ENCODE measurements around the gene LRRC66.
A peak's percentile ranks its signal among the peaks of the same experiment; 100 is the strongest.

Gene LRRC66

DNA sequence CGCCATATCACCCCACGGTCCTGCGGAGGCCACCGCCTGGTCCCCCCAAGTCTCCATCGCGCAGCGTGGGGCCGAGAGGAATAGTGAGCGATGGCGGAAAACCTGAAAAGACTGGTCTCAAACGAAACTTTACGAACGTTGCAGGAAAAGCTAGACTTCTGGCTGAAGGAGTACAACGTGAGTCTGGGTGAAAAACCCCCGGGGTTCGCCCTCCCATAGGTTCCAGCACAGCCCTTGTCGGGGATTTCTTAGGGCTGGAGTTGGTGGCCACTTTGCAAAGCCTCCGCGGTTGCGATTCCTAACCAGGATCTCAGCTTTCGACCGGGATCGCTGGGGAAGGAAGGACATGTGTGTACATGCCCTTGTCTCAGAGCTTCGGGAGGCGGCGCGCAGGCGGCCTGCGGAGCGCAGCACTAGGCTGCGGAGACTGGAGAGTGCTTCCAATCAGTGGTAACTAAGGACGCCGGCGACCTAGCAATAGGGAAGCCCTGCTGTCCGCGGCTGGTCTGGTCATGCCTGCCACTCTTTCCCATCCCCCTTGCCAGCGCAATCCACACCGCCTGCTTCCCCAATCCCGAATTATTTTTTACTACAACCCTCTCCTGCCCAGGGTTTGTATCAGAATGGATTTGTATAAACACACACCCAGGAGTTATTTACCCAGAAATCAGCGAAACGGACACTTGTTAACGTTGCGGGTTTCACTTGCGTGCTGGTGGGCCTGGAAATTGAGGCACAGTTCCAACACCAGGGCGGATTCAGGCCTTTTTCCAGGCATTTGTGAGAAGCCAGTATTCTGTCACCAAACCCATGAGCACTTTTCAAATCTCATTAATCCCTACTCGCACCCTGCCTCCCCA is 31.7 kb upstream of the LRRC66 start:
- TF ChIP-seq, protein P1, sequence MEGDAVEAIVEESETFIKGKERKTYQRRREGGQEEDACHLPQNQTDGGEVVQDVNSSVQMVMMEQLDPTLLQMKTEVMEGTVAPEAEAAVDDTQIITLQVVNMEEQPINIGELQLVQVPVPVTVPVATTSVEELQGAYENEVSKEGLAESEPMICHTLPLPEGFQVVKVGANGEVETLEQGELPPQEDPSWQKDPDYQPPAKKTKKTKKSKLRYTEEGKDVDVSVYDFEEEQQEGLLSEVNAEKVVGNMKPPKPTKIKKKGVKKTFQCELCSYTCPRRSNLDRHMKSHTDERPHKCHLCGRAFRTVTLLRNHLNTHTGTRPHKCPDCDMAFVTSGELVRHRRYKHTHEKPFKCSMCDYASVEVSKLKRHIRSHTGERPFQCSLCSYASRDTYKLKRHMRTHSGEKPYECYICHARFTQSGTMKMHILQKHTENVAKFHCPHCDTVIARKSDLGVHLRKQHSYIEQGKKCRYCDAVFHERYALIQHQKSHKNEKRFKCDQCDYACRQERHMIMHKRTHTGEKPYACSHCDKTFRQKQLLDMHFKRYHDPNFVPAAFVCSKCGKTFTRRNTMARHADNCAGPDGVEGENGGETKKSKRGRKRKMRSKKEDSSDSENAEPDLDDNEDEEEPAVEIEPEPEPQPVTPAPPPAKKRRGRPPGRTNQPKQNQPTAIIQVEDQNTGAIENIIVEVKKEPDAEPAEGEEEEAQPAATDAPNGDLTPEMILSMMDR (conservative IDR thresholded peaks at IDR 0.05): no peak
- H3K27ac ChIP-seq: no peak overlapping the region

GRCh38 chr4:52051213-52051614 is 31.1 kb upstream of the LRRC66 start, which contains the start of gene SPATA18:
TSS of gene SPATA18 (plus strand) at chr4:52051304. CDS start at chr4:52051705, 401 bp downstream.
- TF ChIP-seq, protein P1 (conservative IDR thresholded peaks at IDR 0.05): no peak

DNA sequence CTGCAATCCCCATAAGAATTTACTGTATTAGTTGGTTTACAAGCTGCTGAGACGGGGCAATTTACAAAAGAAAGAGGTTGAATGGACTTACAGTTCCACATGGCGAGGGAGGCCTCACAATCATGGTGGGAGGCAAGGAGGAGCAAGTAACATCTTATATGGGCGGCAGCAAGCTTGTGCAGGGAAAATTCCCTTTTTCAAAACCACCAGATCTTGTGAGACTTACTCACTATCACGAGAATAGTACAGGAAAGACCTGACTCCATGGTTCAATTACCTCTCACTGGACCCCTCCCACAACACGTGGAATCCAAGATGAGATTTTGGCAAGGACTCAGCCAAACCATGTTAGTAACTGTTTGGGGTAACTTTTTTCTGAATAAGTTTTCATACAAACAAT is 29.1 kb upstream of the LRRC66 start:
- TF ChIP-seq, protein P1 (conservative IDR thresholded peaks at IDR 0.05): no peak
- no peak overlapping the region for H3K27ac ChIP-seq

More at GRCh38 chr4:52051213-52051614, 31.1 kb upstream of the LRRC66 start, which contains the start of gene SPATA18:
- H3K27ac ChIP-seq: no peak within 1 kb of the TSS

GRCh38 chr4:52045028-52045427 is 24.9 kb upstream of the LRRC66 start:
- TF ChIP-seq, protein P1 (conservative IDR thresholded peaks at IDR 0.05): no peak
- no peak overlapping the region for H3K27ac ChIP-seq

DNA sequence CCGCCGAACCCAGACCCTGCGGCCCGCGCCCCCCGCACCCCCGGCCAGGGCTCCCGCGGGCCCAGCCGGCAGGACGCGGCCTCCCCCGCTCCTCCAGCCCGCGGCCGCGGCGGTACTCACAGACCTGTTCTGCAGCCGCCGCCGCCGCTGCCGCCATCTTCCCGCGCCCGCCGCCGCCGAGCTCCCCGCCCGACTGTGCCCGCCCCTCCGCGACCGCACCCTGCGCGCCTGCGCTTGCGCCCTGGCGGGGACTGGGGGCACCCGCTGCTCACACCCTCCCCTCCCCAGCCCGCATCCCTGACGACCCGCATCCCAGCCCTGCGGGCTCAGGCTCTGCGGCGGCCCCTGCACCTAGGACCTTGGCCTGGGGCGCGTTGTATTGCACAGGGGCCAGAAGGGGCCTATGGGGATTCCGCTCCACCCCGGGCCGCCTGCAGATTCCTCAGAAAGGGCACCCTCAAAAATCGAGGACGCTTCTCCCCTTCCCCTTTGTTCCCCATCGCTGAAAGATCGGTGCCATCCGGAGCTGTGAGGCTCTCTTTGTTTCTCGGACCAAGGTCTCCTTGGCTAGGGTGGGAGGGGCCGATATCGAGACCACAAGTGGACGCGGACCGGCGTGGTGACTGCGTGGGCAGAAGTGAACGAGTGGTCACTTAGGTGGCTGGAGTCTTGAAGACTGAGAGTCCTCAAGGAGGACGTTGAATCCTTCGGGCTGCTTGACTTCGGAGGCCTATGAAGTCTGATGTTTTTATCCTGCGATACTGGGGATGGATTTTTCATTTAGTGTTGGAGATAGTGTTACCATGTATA is 18.1 kb upstream of the LRRC66 start, which contains the start of gene SGCB:
TSS of gene SGCB (minus strand) at position 197 of the 810 bp plus-strand sequence. CDS start at position 157, 40 bp downstream.
- H3K27ac ChIP-seq: peak within 1 kb of the TSS; percentile 62
- TF ChIP-seq, protein P1 (conservative IDR thresholded peaks at IDR 0.05): no peak

- TF ChIP-seq, protein P1 (conservative IDR thresholded peaks at IDR 0.05): no peak
- H3K27ac ChIP-seq: peak overlapping the region; percentile 62
These were observed 17.5 kb upstream of the LRRC66 start for GRCh38 chr4:52037689-52038102.
